ENCODE results near the gene PTPRN2. TPM values are rescaled to one million over a fixed set of nuclear protein-coding genes. Genes with fewer than 3 reads are reported as not detected.

Gene PTPRN2
- total and polyA plus RNA-seq, 2 of the 13 experiments (the other 11 are each of a cell fraction or from before 2014, with no cell fraction given), result 2.5 to 24.2 TPM

GRCh38 chr7:158263964-158264748, 323.5 kb downstream of the PTPRN2 start (continued):
- TF ChIP-seq, protein P1, sequence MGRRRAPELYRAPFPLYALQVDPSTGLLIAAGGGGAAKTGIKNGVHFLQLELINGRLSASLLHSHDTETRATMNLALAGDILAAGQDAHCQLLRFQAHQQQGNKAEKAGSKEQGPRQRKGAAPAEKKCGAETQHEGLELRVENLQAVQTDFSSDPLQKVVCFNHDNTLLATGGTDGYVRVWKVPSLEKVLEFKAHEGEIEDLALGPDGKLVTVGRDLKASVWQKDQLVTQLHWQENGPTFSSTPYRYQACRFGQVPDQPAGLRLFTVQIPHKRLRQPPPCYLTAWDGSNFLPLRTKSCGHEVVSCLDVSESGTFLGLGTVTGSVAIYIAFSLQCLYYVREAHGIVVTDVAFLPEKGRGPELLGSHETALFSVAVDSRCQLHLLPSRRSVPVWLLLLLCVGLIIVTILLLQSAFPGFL (CRISPR knock-in tag; IDR thresholded peaks at IDR 0.05), result no peak
- no peak for TF ChIP-seq ZSCAN20 (CRISPR knock-in tag; IDR thresholded peaks at IDR 0.05; ENCODE audit: borderline replicate concordance)
- TF ChIP-seq ZFP90 (CRISPR knock-in tag; IDR thresholded peaks at IDR 0.05; ENCODE audit: borderline replicate concordance), result no peak; the same call in 1 of the 2 replicates
- peak; percentile 50; the same call in 1 of the 2 replicates for TF ChIP-seq MEIS1 (CRISPR knock-in tag; IDR thresholded peaks at IDR 0.05; ENCODE audit: borderline replicate concordance)
- peak; percentile 15 for TF ChIP-seq ZNF407 (CRISPR knock-in tag; IDR thresholded peaks at IDR 0.05; ENCODE audit: not compliant biosample characterization)
- TF ChIP-seq LBX2 (CRISPR knock-in tag; IDR thresholded peaks at IDR 0.05; ENCODE audit: borderline replicate concordance), result no peak
- no peak for TF ChIP-seq ZNF770 (CRISPR knock-in tag; IDR thresholded peaks at IDR 0.05)
- TF ChIP-seq, protein P2, sequence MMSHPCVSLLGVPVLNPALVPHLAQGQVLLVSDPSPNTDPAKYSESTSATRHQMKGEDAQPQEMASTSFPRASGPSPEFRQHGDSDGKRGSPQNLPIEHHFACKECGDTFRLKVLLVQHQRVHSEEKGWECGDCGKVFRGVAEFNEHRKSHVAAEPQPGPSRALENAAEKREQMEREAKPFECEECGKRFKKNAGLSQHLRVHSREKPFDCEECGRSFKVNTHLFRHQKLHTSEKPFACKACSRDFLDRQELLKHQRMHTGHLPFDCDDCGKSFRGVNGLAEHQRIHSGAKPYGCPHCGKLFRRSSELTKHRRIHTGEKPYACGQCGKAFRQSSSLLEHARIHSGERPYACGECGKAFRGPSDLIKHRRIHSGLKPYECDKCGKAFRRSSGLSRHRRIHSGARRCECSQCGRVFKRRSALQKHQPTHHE (CRISPR knock-in tag; IDR thresholded peaks at IDR 0.05; ENCODE audit: borderline replicate concordance), result no peak
